Measurements from ENCODE around the gene HEMK1.

HEMK1 gene

GRCh38 chr3:50617096-50617791, 47.9 kb downstream of the HEMK1 start, which contains the start of gene MAPKAPK3:
TSS of gene MAPKAPK3 (plus strand) at chr3:50617151. CDS start at chr3:50617566, 415 bp downstream.
- no peak for DNase-seq

- no peak for DNase-seq
These were observed 48.7 kb downstream of the HEMK1 start for GRCh38 chr3:50617911-50618481.

DNA sequence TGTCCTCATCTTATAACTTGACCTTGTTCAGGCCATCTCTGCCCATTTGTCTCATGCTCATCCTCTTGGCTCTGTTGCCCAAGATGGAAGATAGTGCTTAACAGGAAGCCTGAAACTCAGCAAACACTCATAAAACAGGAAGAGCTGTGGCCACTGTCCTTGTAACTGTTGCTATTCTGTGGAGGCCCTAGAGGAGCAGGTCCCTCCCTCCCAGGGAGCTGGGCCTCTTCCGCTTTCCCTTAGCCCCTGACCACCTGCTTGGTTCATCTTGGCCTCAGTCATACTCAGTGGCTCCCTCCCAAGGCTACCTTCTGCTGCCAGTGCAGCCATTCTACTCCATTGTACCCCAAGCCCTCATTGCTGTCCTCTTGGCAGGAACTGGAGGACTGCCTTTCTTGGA, 51.1 kb downstream of the HEMK1 start:
- DNase-seq = no peak

DNA sequence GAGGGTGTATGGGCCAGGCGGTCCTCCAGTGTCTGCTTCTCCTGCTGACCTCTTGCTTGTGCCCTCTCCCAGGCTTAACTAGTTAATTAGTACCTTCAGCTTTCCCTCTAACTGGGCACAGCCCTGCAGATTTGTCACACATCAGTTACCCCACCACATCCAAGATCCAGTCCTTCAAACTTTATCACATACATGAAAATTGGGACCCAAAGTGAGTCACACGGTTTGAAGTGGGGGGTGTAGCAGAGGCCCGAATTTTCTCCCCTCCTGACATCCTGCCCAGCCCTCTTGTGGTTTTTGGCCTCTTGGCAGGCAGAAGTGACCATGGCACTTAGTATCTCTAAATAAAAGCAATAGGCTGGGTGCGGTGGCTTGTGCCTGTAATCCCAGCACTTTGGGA, 51.5 kb downstream of the HEMK1 start:
- no peak for DNase-seq

- no peak for DNase-seq
These were observed 53.6 kb downstream of the HEMK1 start for GRCh38 chr3:50622881-50623280.

- DNase-seq = no peak
These were observed 54.6 kb downstream of the HEMK1 start for GRCh38 chr3:50623840-50624474.

DNA sequence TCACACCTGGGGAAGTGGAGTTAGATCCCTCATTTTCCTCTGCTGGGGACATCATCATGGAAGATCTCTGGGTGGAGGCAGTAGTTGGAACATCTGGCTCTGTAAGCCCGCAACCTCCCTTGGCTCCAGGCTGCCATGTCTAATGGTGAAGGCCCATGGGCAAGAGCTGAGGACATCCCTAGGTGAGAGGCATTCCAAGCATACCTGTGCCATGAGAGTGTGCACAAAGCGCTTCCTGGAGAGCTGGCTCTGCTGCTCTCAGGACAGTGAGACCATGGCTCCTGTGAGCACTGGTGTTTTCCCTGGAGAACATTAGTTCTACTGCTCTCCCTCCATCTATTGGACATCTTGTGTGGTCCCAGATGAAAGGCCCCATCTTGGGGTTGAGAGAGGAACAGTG, 55.3 kb downstream of the HEMK1 start:
- DNase-seq = no peak

DNA sequence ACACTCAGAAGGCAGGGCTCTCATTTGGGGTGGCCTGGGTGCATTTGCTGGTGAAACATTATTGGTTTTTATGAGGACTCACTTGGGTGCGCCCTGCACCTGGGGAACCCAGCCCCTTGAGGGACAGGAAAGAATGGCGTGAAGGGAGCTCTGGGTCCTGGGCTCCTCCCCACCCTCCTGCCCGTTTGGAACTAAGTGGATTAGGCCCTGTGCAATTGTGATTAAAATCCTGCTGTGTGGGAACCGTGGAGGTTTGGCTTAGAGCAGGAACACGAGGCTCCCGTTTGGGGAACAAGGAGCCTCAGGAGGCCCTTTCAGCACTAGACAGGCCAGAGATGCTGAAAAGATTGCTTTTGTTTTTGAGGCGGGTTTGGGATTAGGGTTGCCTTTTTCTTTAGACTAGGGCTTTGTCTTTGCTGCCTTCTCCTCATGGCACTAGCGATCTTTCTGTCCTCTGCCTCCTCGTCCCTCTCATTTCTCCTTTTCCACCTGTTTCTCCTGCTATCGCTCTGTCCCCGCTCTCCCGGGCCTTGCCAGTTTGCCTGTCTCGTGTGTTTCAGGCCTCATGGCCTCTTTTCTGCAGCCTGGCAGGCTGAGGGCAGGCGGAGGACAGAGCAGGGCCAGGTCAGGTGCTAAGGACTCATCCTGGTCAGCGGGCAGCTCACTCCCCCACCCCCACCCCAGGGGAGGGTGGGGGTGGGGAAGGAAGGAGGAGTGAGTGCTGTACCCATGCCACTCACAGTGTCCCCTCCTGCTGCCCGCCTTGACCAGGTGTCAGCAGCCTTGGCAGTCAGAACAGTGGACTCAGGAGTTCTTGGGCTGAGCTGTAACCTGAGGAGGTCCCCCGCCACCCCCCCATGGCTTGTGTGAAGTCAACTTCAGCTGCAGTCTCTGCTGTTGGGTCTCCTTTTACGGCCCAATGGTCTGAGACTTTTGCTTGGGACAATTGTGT, 56.2 kb downstream of the HEMK1 start:
- DNase-seq = no peak

DNA sequence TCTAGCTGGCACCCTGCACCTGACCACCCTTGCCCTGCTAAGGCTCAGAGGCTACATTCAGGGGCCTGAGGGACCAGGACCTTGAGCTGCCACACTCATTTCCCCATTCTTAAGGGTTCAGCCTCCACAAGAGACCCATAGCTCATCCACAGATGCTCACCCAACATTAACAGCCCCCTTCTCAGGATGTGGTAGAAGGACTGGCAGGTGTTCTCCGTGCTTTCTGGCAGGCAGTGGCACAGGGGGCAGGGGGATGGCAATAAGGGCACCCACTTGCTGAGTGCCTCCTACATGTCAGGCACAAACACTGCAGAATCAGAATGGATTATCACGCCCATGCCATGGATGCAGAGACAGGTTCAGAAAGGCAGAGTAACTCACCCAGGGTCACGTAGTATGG, 57.1 kb downstream of the HEMK1 start:
- DNase-seq = no peak

- no peak for DNase-seq
These were observed 58.2 kb downstream of the HEMK1 start for GRCh38 chr3:50627407-50628051.

- no peak for DNase-seq
These were observed 59.3 kb downstream of the HEMK1 start for GRCh38 chr3:50628601-50629000.

DNA sequence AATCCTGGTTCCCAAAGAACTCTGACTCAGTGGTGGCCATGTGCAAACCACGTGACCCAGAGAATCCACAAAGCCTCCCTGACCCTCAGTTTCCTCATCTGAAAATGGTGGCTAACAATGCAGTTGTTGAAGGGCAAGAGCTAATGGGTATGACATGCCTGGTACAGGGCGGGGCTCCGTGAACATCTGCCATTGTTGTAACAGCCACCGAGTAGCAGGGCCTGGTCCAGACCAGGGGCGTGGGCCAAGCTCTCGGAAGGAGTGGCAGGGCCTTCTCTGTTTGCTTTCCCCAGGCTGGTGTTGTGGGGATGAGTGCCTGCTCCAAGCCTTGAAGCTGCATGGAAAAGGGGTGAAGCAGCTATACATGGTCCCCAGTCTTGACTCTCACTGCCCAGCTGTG, 61.1 kb downstream of the HEMK1 start:
- DNase-seq = no peak

GRCh38 chr3:50630877-50631276, 61.6 kb downstream of the HEMK1 start:
- DNase-seq = peak; percentile 83

- no peak for DNase-seq
These were observed 63.1 kb downstream of the HEMK1 start for GRCh38 chr3:50632450-50632849.

- no peak for DNase-seq
These were observed 64.0 kb downstream of the HEMK1 start for GRCh38 chr3:50633230-50633790.

GRCh38 chr3:50635066-50635465, 65.7 kb downstream of the HEMK1 start:
- DNase-seq = no peak

DNA sequence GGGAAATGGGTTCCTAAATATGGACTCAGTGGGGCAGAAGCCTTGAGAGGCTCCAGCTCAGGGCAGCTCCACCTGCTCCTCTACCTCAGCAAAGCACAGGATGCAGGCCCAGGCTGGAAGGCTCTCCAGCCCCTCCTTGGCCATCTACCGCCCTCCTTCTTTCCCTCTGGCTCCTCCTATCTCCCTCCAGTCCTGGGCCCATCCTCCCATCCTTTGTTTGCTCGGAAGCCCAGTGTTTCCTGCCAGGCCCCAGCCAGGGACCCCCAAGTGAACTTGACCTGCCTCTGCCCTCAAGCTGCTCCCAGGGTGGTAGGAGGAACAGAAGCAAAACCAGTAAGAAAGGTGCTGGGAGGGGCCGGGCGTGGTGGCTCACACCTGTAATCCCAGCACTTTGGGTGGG, 67.7 kb downstream of the HEMK1 start:
- DNase-seq = no peak

DNA sequence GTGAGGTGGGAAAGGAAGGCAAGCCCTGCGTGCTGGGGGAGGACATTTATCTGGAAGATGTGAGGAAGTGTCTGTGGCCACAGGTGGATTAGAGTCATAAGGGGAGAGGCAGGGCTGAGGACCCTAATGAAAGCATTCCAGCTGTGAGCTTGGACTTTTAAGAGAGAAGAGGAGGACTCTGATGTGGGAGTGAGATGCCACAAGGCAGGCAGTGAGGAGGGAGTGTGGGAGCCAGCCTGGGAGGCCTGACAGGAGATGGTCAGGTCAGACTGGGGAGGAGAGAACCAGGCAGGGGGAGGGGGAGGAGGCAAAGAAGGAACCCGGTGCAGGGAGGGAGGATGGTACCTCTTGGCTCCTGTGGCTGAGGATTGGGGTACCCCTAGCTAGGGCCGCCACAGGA, 68.6 kb downstream of the HEMK1 start:
- DNase-seq = no peak

- DNase-seq = no peak
These were observed 69.8 kb downstream of the HEMK1 start for GRCh38 chr3:50639055-50639494.

DNA sequence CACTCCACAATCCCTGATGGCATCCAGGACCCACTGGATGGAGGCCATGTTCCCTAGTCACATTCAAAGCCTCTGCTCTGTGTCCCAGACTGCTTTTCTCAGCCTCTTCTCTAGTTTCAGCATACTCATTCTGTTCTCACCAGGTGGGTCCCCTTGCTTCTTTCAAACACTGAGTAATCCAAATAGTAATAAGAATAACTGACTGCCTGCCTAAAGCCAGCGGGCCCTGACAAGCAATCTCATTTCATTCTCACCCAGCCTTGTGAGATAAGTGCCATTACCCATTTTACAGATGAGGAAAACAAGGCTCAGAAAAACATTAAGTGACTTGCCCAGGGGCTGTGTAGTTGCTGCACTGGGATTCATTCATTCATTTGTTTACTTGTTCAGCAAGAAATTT, 73.1 kb downstream of the HEMK1 start:
- no peak for DNase-seq

DNA sequence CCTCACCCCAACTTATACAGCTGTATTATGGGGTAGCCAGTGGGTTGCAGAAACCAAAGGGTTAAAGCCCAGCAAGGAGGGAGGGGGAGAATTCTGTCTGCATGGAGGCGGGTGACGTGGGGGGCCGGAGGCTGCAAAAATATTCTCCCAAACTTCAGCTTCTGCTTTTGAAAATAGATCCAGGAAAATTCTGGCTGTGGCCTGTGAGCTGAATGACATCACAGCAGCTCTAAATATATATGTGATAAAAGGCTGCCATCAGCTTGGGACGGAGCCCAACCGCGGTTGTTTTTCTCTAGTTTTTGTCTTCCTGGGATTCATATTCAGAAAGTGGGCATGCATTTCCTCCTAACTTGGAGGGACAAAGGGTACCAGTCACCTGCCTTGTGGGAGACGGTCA, 75.2 kb downstream of the HEMK1 start:
- DNase-seq = no peak

GRCh38 chr3:50645378-50645777, 76.1 kb downstream of the HEMK1 start:
- no peak for DNase-seq

Data from DMS79 treated with DMSO at 0.1 percent for 48 hours (cell line).